HEK293 (cell line): ENCODE data around the gene LRP3.

Experiments
- CTCF ChIA-PET: fragments of 350-600 bp; formaldehyde crosslinking; extraction: SDS; loops from one replicate; lab custom pipeline; 2021; ENCODE audit warnings: antibody characterized with exemption; lab: Yijun Ruan, JAX
- POLR2A ChIA-PET: fragments of 300-600 bp; formaldehyde crosslinking; extraction: SDS; loops from one replicate; lab custom pipeline; 2020; ENCODE audit warnings: antibody characterized with exemption, inconsistent platforms; lab: Yijun Ruan, JAX
- H3K27ac ChIP-seq: fragments of 200-500 bp; sonication (Bioruptor generic); 2 replicates; pipeline ENCODE4 v1.5.1; 2014; ENCODE audit warnings: low read depth, low read length, control low read depth, inconsistent platforms; ENCODE audit errors: extremely low read depth
- H3K36me3 ChIP-seq, 2 experiments: fragments of 200-500 bp in 1 of 2; sonication (Bioruptor generic) in 1 of 2; 1 replicate in 1 of 2; 2 replicates in 1 of 2; pipeline ENCODE4 v1.5.1; 2014 to 2017; ENCODE audit warnings: inconsistent platforms in 2 of 2, low read length in 2 of 2; ENCODE audit not compliant: control insufficient read depth in 2 of 2, insufficient read depth in 1 of 2
- H3K4me1 ChIP-seq: fragments of 200-500 bp; sonication (Bioruptor generic); 2 replicates; pipeline ENCODE4 v1.5.1; 2014; ENCODE audit warnings: mild to moderate bottlenecking, low read length, inconsistent platforms; ENCODE audit not compliant: control insufficient read depth, insufficient read depth
- H3K4me3 ChIP-seq: 2 replicates; pipeline ENCODE4 v1.5.1; 2011; ENCODE audit warnings: low read depth, mild to moderate bottlenecking, control low read depth, low read length, moderate library complexity
- H3K9me3 ChIP-seq: fragments of 200-500 bp; sonication (Bioruptor generic); 2 replicates; pipeline ENCODE4 v1.5.1; 2014; ENCODE audit warnings: low read depth, low read length, inconsistent platforms; ENCODE audit not compliant: control insufficient read depth, insufficient read depth
- CTCF ChIP-seq: fragments of 450-650 bp; formaldehyde crosslinking; IDR thresholded peaks from 2 replicates; pipeline ENCODE4 v1.5.1; 2016; ENCODE audit warnings: missing biosample characterization, missing genetic modification characterization
- EGR2 ChIP-seq: fragments of 450-650 bp; formaldehyde crosslinking; IDR thresholded peaks from 2 replicates; pipeline ENCODE4 v1.5.1; 2016; ENCODE audit warnings: low read depth, missing biosample characterization, missing genetic modification characterization
- SCRT2 ChIP-seq: fragments of 450-650 bp; formaldehyde crosslinking; IDR thresholded peaks from 2 replicates; pipeline ENCODE4 v1.5.1; 2016; ENCODE audit warnings: missing biosample characterization, missing genetic modification characterization
- SP3 ChIP-seq: fragments of 450-650 bp; formaldehyde crosslinking; IDR thresholded peaks from 2 replicates; pipeline ENCODE4 v1.5.1; 2016; ENCODE audit warnings: missing biosample characterization, missing genetic modification characterization
- TCF7L2 ChIP-seq: IDR thresholded peaks from 2 replicates; pipeline ENCODE4 v1.6.1; 2011; ENCODE audit warnings: low read depth, mild to moderate bottlenecking, inconsistent platforms, low read length, moderate library complexity, borderline replicate concordance
- ZBTB17 ChIP-seq: fragments of 450-650 bp; formaldehyde crosslinking; IDR thresholded peaks from 2 replicates; pipeline ENCODE4 v1.5.1; 2016; ENCODE audit warnings: missing biosample characterization, missing genetic modification characterization
- ZBTB26 ChIP-seq: fragments of 450-650 bp; formaldehyde crosslinking; optimal IDR thresholded peaks from 2 replicates; pipeline ENCODE3; 2016; ENCODE audit warnings: missing biosample characterization, mild to moderate bottlenecking, missing genetic modification characterization
- ZBTB44 ChIP-seq: fragments of 450-650 bp; IDR thresholded peaks from 2 replicates; pipeline ENCODE4 v1.5.1; 2018; ENCODE audit warnings: missing biosample characterization, mild to moderate bottlenecking, missing genetic modification characterization
- ZIC2 ChIP-seq: fragments of 450-650 bp; formaldehyde crosslinking; IDR thresholded peaks from 2 replicates; pipeline ENCODE4 v1.5.1; 2016; ENCODE audit warnings: missing biosample characterization, missing genetic modification characterization
- ZNF112 ChIP-seq: fragments of 450-650 bp; formaldehyde crosslinking; IDR thresholded peaks from 2 replicates; pipeline ENCODE4 v1.5.0; 2017; ENCODE audit warnings: missing biosample characterization, missing genetic modification characterization
- ZNF2 ChIP-seq: fragments of 450-650 bp; formaldehyde crosslinking; IDR thresholded peaks from 2 replicates; pipeline ENCODE4 v1.5.1; 2016; ENCODE audit warnings: missing biosample characterization, missing genetic modification characterization
- ZNF23 ChIP-seq: fragments of 450-650 bp; formaldehyde crosslinking; IDR thresholded peaks from 2 replicates; pipeline ENCODE4 v1.5.1; 2016; ENCODE audit warnings: missing biosample characterization, missing genetic modification characterization, borderline replicate concordance
- ZNF341 ChIP-seq: fragments of 450-650 bp; formaldehyde crosslinking; IDR thresholded peaks from 2 replicates; pipeline ENCODE4; 2016; ENCODE audit warnings: low read depth, missing biosample characterization, missing genetic modification characterization
- ZNF366 ChIP-seq: fragments of 450-650 bp; formaldehyde crosslinking; conservative IDR thresholded peaks from 2 replicates; pipeline ENCODE4 v1.5.1; 2016; ENCODE audit warnings: missing biosample characterization, missing genetic modification characterization
- ZNF548 ChIP-seq: fragments of 450-650 bp; formaldehyde crosslinking; IDR thresholded peaks from 2 replicates; pipeline ENCODE4 v1.5.1; 2016; ENCODE audit warnings: missing biosample characterization, missing genetic modification characterization
- ZNF560 ChIP-seq: fragments of 450-650 bp; formaldehyde crosslinking; IDR thresholded peaks from 2 replicates; pipeline ENCODE4 v1.5.1; 2017; ENCODE audit warnings: missing biosample characterization, missing genetic modification characterization, borderline replicate concordance
- ZNF585B ChIP-seq: fragments of 450-650 bp; formaldehyde crosslinking; IDR thresholded peaks from 2 replicates; pipeline ENCODE4 v1.5.1; 2016; ENCODE audit warnings: missing biosample characterization, missing genetic modification characterization
- ZNF621 ChIP-seq: fragments of 450-650 bp; formaldehyde crosslinking; IDR thresholded peaks from 2 replicates; pipeline ENCODE4 v1.5.1; 2017; ENCODE audit warnings: missing biosample characterization, missing genetic modification characterization
- TF ChIP-seq, protein P1 (sequence below): fragments of 450-650 bp; formaldehyde crosslinking; IDR thresholded peaks from 2 replicates; pipeline ENCODE4 v1.5.1; 2016; ENCODE audit warnings: missing biosample characterization, missing genetic modification characterization
- TF ChIP-seq, protein P2 (sequence below): fragments of 450-650 bp; formaldehyde crosslinking; IDR thresholded peaks from 2 replicates; pipeline ENCODE4 v1.5.1; 2016; ENCODE audit warnings: missing biosample characterization, missing genetic modification characterization

Gene LRP3

GRCh38 chr19:33214596-33214995 is 20.5 kb downstream of the LRP3 start:
- no peaks in the 10 kb centered on the region; a peak in 1 of 3 replicates for H3K36me3 ChIP-seq
- peaks cover 2% of the 10 kb centered on the region; the same call in 1 of the 2 replicates for H3K4me1 ChIP-seq
- H3K27ac ChIP-seq: peak overlapping the region; percentile 31; the same call in 1 of the 2 replicates
- H3K9me3 ChIP-seq: no peaks in the 10 kb centered on the region
- ChIA-PET CTCF (interaction anchor here (0.5 to 2.9 kb wide), 26 partner anchors 9 to 578 kb away, joined by 3 to 19 read pairs (median 4); no protein-coding TSS in a partner anchor), POLR2A (interaction anchor here (0.6 to 0.9 kb wide), 6 partner anchors 10 to 634 kb away, joined by 3 to 5 read pairs (median 4); partner anchors contain the start of genes CEBPA and PDCD5)
- TF ChIP-seq ZBTB17 (peak; percentile 88), ZBTB26 (tag by site-specific recombination) (no peak), ZNF621 (no peak), ZNF341 (tag by site-specific recombination) (no peak), ZIC2 (tag by site-specific recombination) (peak; percentile 74), CTCF (tag by site-specific recombination) (peak; percentile 82), SCRT2 (tag by site-specific recombination) (no peak), ZNF2 (tag by site-specific recombination) (0 out of 2 replicates have a peak, but pooled peaks have one; percentile 57)
- TF ChIP-seq, protein P1, sequence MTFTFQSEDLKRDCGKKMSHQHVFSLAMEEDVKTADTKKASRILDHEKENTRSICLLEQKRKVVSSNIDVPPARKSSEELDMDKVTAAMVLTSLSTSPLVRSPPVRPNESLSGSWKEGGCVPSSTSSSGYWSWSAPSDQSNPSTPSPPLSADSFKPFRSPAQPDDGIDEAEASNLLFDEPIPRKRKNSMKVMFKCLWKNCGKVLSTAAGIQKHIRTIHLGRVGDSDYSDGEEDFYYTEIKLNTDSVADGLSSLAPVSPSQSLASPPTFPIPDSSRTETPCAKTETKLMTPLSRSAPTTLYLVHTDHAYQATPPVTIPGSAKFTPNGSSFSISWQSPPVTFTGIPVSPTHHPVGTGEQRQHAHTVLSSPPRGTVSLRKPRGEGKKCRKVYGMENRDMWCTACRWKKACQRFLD: no peak
- no peak overlapping the region for H3K4me3 ChIP-seq

GRCh38 chr19:33215438-33216197 is 21.5 kb downstream of the LRP3 start:
- H3K27ac ChIP-seq: no peak overlapping the region
- no peaks in the 10 kb centered on the region for H3K9me3 ChIP-seq
- H3K36me3 ChIP-seq: no peaks in the 10 kb centered on the region
- no peak overlapping the region for H3K4me3 ChIP-seq
- peaks cover 2% of the 10 kb centered on the region; the same call in 1 of the 2 replicates for H3K4me1 ChIP-seq
- ChIA-PET CTCF (interaction anchor here (0.6 to 2.9 kb wide), 9 partner anchors 19 to 1095 kb away, joined by 3 to 19 read pairs (median 4); no protein-coding TSS in a partner anchor), POLR2A (no interaction called here)
- TF ChIP-seq ZNF560 (no peak), ZNF112 (no peak), ZBTB44 (tag by site-specific recombination) (no peak), ZNF548 (tag by site-specific recombination) (no peak), TCF7L2 (no peak), ZNF621 (no peak), SP3 (no peak), ZNF23 (0 out of 2 replicates have a peak, but pooled peaks have one; percentile 7), ZNF585B (no peak), EGR2 (tag by site-specific recombination) (peak; percentile 52), ZNF366 (peak; percentile 78)
- TF ChIP-seq, protein P2, sequence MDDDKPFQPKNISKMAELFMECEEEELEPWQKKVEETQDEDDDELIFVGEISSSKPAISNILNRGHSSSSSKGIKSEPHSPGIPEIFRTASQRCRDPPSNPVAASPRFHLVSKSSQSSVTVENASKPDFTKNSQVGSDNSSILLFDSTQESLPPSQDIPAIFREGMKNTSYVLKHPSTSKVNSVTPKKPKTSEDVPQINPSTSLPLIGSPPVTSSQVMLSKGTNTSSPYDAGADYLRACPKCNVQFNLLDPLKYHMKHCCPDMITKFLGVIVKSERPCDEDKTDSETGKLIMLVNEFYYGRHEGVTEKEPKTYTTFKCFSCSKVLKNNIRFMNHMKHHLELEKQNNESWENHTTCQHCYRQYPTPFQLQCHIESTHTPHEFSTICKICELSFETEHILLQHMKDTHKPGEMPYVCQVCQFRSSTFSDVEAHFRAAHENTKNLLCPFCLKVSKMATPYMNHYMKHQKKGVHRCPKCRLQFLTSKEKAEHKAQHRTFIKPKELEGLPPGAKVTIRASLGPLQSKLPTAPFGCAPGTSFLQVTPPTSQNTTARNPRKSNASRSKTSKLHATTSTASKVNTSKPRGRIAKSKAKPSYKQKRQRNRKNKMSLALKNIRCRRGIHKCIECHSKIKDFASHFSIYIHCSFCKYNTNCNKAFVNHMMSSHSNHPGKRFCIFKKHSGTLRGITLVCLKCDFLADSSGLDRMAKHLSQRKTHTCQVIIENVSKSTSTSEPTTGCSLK: no peak
